B cell (primary cell): ENCODE measurements around the gene PLXNA1. TPM values are rescaled to one million over a fixed set of nuclear protein-coding genes. Genes with fewer than 3 reads are reported as not detected.

Experiments used
- ATAC-seq: fragments of 200-7000 bp; cut with Tn5 transposase; one replicate; pipeline ENCODE4 v1.10.0; 2021; ENCODE audit warnings: low read depth, mild to moderate bottlenecking, moderate number of reproducible peaks, moderate library complexity
- CTCF ChIA-PET: fragments of 350-600 bp; sonication (Branson Sonifier 250); formaldehyde crosslinking; loops from one replicate; lab custom pipeline; 2021; ENCODE audit warnings: antibody characterized with exemption, inconsistent platforms; lab: Charles Lee
- POLR2A ChIA-PET: fragments of 350-600 bp; sonication (Branson Sonifier 250); formaldehyde crosslinking; loops from one replicate; lab custom pipeline; 2021; ENCODE audit warnings: antibody characterized with exemption; lab: Charles Lee
- DNase-seq: peaks from one replicate; pipeline ENCODE4 v3.0.0; 2013
- H2AFZ ChIP-seq: 2 replicates; pipeline ENCODE4 v1.6.1; 2012; ENCODE audit warnings: mild to moderate bottlenecking, low read depth, low read length; ENCODE audit not compliant: insufficient read depth, poor library complexity, severe bottlenecking
- H3K27ac ChIP-seq, 2 donors: 1 replicate in 1 of 2; 2 replicates in 1 of 2; pipeline ENCODE4 v1.5.1; 2012 to 2013; ENCODE audit warnings: low read length in 2 of 2, mild to moderate bottlenecking in 2 of 2, moderate library complexity in 1 of 2
- H3K27me3 ChIP-seq, 4 experiments: fragments of 200-600 bp in 1 of 4; sonication (generic) in 1 of 4; replicated peaks in 1 of 4; 1 replicate in 2 of 4; 2 replicates in 2 of 4; pipeline versions ENCODE4 v1.6.1 to v1.7.0; 2013 to 2016; ENCODE audit warnings: low read length in 3 of 4, mild to moderate bottlenecking in 2 of 4, mixed read lengths in 1 of 4, moderate library complexity in 1 of 4; ENCODE audit not compliant: insufficient read depth in 4 of 4, control insufficient read depth in 3 of 4; ENCODE audit errors: control extremely low read depth in 1 of 4
- H3K36me3 ChIP-seq, 2 experiments: replicated peaks in 1 of 2; 1 replicate in 1 of 2; 2 replicates in 1 of 2; pipeline versions ENCODE4 v1.6.1 to v1.7.1; 2013; ENCODE audit warnings: low read length in 1 of 2; ENCODE audit not compliant: insufficient read depth in 2 of 2, control insufficient read depth in 1 of 2; ENCODE audit errors: control extremely low read depth in 1 of 2, extremely low read depth in 1 of 2
- H3K4me1 ChIP-seq, 2 donors: fragments of 200-600 bp in 1 of 2; sonication (generic) in 1 of 2; 1 replicate in 1 of 2; 2 replicates in 1 of 2; pipeline versions ENCODE4 v1.5.1 to v1.6.1; 2013 to 2017; ENCODE audit warnings: low read length in 2 of 2; ENCODE audit not compliant: control insufficient read depth in 2 of 2, insufficient read depth in 2 of 2
- H3K4me2 ChIP-seq: replicated peaks from 2 replicates; pipeline ENCODE3; 2012; ENCODE audit warnings: mild to moderate bottlenecking, low read depth, low read length; ENCODE audit not compliant: poor library complexity, severe bottlenecking
- H3K4me3 ChIP-seq, 5 experiments: fragments of 200-600 bp in 1 of 5; sonication (generic) in 1 of 5; 1 replicate in 3 of 5; 2 replicates in 2 of 5; pipeline versions ENCODE4 v1.5.1 to v1.7.0; 2011 to 2016; ENCODE audit warnings: low read length in 4 of 5, mild to moderate bottlenecking in 4 of 5, low read depth in 2 of 5, control low read depth in 1 of 5, moderate library complexity in 1 of 5; ENCODE audit not compliant: insufficient read depth in 1 of 5; ENCODE audit errors: control extremely low read depth in 1 of 5, extremely low read depth in 1 of 5
- H3K79me2 ChIP-seq: fragments of 200-600 bp; sonication (generic); one replicate; pipeline ENCODE4 v1.6.0; 2016; ENCODE audit warnings: low read length; ENCODE audit not compliant: control insufficient read depth, insufficient read depth
- H3K9ac ChIP-seq: fragments of 200-600 bp; sonication (generic); 2 replicates; pipeline ENCODE4 v1.6.1; 2017; ENCODE audit warnings: mild to moderate bottlenecking, low read length, moderate library complexity
- H3K9me3 ChIP-seq, 3 donors: one replicate each; pipeline versions ENCODE4 v1.6.1 to v1.7.1; 2013; ENCODE audit warnings: low read length in 2 of 3; ENCODE audit not compliant: control insufficient read depth in 2 of 3, insufficient read depth in 1 of 3; ENCODE audit errors: control extremely low read depth in 1 of 3
- H4K20me1 ChIP-seq: 2 replicates; pipeline ENCODE4 v1.6.0; 2012; ENCODE audit warnings: mild to moderate bottlenecking, low read length; ENCODE audit not compliant: insufficient read depth, control insufficient read depth, poor library complexity, severe bottlenecking
- H3K27ac Mint-ChIP-seq: one replicate; pipeline ENCODE4 v1.8.0; 2021; ENCODE audit warnings: mixed read lengths
- H3K27me3 Mint-ChIP-seq: one replicate; pipeline ENCODE4 v1.8.0; 2021; ENCODE audit warnings: mixed read lengths
- H3K4me1 Mint-ChIP-seq: one replicate; pipeline ENCODE4 v1.8.0; 2021; ENCODE audit warnings: mixed read lengths
- H3K4me3 Mint-ChIP-seq: one replicate; pipeline ENCODE4 v1.8.0; 2021; ENCODE audit warnings: mixed read lengths
- H3K9me3 Mint-ChIP-seq: one replicate; pipeline ENCODE4 v1.8.0; 2022; ENCODE audit warnings: mixed read lengths; ENCODE audit not compliant: insufficient read depth
- CTCF ChIP-seq: fragments of 200-600 bp; IDR thresholded peaks from one replicate; pipeline ENCODE4 v1.8.0; 2022; ENCODE audit warnings: antibody characterized with exemption, mild to moderate bottlenecking
- EZH2 ChIP-seq: IDR thresholded peaks from 2 replicates; pipeline ENCODE4 v1.6.1; 2012; ENCODE audit warnings: borderline replicate concordance, low read depth, mild to moderate bottlenecking, moderate library complexity, low read length; ENCODE audit not compliant: insufficient read depth, poor library complexity, severe bottlenecking
- WGBS: methylation state at CpG from one replicate; pipeline ENCODE4 v1.1.5; 2013; ENCODE audit warnings: missing lambda C conversion rate; ENCODE audit not compliant: insufficient coverage; 5-methylcytosine and 5-hydroxymethylcytosine counted together
- intact Hi-C: fragments of 100-400 bp; cut with micrococcal nuclease; formaldehyde crosslinking; loops from one replicate; pipeline ENCODE4 v1.10.0; 2022
- polyA plus RNA-seq: library from polyadenylated mRNA; depleted of rRNA; stranded (reverse); fragments of >200 nt; gene quantifications from 2 replicates; pipeline ENCODE4 v1.2.3, GENCODE V29; 2012
- total RNA-seq, 2 donors: library from RNA; stranded (reverse); fragments of 120-200 nt in 1 of 2; gene quantifications; 1 replicate in 1 of 2; 2 replicates in 1 of 2; pipeline versions ENCODE4 v1.2.3 to v1.2.4, GENCODE V29; 2013 to 2022

The PLXNA1 gene
- total and polyA plus RNA-seq, 2 donors (not counting 1 experiment from before 2014, with no cell fraction given): 6.7 to 22.3 TPM

GRCh38 chr3:127002195-127003174 is 19.6 kb downstream of the PLXNA1 start:
- intact Hi-C loops: no loop called here

More at GRCh38 chr3:127002195-127003174, 19.6 kb downstream of the PLXNA1 start:
- Histone ChIP-seq H3K36me3 (no peaks in the 10 kb centered on the region), H4K20me1 (no peaks in the 10 kb centered on the region), H3K4me1 (no peaks in the 10 kb centered on the region), H3K9ac (no peak overlapping the region), H3K27ac (no peak overlapping the region), H3K79me2 (no peaks in the 10 kb centered on the region), H3K4me3 (no peak overlapping the region), H3K27me3 (no peaks in the 10 kb centered on the region), H2AFZ (no peak overlapping the region), H3K4me2 (no peak overlapping the region), H3K9me3 (no peaks in the 10 kb centered on the region)
- 76% methylated on average over 24 of the region's 26 CpGs for WGBS
- CTCF ChIA-PET: no interaction called here
- Mint-ChIP-seq H3K4me3 (no peak overlapping the region), H3K27ac (no peak overlapping the region), H3K9me3 (no peaks in the 10 kb centered on the region), H3K27me3 (no peaks in the 10 kb centered on the region), H3K4me1 (no peaks in the 10 kb centered on the region)
- TF ChIP-seq CTCF (no peak), EZH2 (no peak)
- no peak for DNase-seq
- no peak for ATAC-seq
- POLR2A ChIA-PET: no interaction called here
